ENCODE data around the gene SERPINE2. TPM values are rescaled to one million over a fixed set of nuclear protein-coding genes. Genes with fewer than 3 reads are reported as not detected.
A peak's percentile ranks its signal among the peaks of the same experiment; 100 is the strongest.

The SERPINE2 gene, protein sequence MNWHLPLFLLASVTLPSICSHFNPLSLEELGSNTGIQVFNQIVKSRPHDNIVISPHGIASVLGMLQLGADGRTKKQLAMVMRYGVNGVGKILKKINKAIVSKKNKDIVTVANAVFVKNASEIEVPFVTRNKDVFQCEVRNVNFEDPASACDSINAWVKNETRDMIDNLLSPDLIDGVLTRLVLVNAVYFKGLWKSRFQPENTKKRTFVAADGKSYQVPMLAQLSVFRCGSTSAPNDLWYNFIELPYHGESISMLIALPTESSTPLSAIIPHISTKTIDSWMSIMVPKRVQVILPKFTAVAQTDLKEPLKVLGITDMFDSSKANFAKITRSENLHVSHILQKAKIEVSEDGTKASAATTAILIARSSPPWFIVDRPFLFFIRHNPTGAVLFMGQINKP
- total RNA-seq (2021; ENCODE audit: unreplicated experiment) (93.3 TPM), Bru-seq, nascent RNA (percentile 85 among the genes with signal in this experiment), BruChase-seq, experiment 1, labeled RNA remaining after a 6-hour chase (percentile 78 among the genes with signal in this experiment), BruChase-seq, experiment 2, labeled RNA remaining after a 2-hour chase (percentile 72 among the genes with signal in this experiment)
- 127 and 128 TPM in 2 replicates for polyA plus RNA-seq (2012)
- long read RNA-seq, full-length matches to known transcripts = 200 of 230 reads
- long read RNA-seq, partial matches to known transcripts = 17 of 230 reads
- long read RNA-seq, other reads (novel, unspliced or antisense) = 13 of 230 reads

DNA sequence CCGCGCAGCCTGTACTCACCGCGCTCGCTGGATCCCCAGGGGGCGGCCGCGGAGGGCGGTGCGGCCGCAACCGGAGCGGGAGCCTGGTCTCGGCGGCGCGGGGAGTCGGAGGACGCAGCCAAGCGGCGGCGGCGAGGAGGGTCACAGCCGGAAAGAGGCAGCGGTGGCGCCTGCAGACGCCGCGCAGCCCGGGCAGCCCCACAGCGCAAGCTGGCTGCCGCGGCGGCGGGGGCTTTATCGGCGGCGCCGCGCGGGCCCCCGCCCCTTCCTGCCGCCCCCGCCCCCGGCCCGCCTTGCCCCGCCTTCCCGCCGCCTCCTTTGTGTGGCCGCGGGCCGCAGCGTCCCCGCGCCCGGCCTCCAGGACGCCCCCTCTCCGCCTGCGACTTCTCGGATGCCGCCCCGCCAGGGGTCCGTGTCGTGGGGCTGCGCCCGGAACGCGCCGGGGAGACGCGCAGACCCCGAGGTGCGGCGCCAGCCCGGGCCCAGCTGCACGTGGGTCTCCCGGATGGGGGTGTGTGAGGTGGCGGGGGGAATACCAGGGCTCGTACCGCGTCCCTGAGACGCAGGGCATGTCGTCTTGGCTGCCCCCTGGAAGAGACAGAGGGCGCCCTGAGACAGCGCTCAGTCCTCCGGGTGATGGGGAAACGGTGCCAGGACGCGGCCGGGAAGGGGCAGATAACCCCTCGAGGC is at the start of gene SERPINE2:
Gene SERPINE2, minus strand, starts transcription at position 207 of the 690 bp plus-strand sequence. CDS start 37,386 bp downstream, outside the sequence.
- CTCF ChIA-PET = interaction anchor here (0.7 to 1.4 kb wide), 4 partner anchors 45 to 245 kb away, joined by 5 to 6 read pairs (median 6); no protein-coding TSS in a partner anchor
- RAD21 ChIA-PET (ENCODE audit: low non-redundant PET in 1 of 2, low total read pairs in 2 of 2, uncharacterized antibody in 2 of 2, unreplicated experiment in 2 of 2) = interaction anchor here (1.1 to 1.5 kb wide), 3 partner anchors 106 to 245 kb away, joined by 3 to 9 read pairs (median 4); no protein-coding TSS in a partner anchor
- peak; percentile 52 for DNase-seq (ENCODE audit: low read depth, low spot score)
- TF ChIP-seq ZFX (IDR thresholded peaks at IDR 0.05) = peak; percentile 66
- TF ChIP-seq EZH2 (IDR thresholded peaks at IDR 0.05) = no peak
- no peak for TF ChIP-seq TCF7L2 (IDR thresholded peaks at IDR 0.05; ENCODE audit: borderline replicate concordance, extremely low read depth, insufficient read depth, insufficient read length)
- TF ChIP-seq JUND (IDR thresholded peaks at IDR 0.05) = no peak
- peak; percentile 43 for TF ChIP-seq YY1 (IDR thresholded peaks at IDR 0.05; ENCODE audit: extremely low read depth, insufficient replicate concordance, low read depth, low read length)
- peak; percentile 98 for TF ChIP-seq RAD21 (IDR thresholded peaks at IDR 0.05; ENCODE audit: low read depth)
- TF ChIP-seq, protein P1, sequence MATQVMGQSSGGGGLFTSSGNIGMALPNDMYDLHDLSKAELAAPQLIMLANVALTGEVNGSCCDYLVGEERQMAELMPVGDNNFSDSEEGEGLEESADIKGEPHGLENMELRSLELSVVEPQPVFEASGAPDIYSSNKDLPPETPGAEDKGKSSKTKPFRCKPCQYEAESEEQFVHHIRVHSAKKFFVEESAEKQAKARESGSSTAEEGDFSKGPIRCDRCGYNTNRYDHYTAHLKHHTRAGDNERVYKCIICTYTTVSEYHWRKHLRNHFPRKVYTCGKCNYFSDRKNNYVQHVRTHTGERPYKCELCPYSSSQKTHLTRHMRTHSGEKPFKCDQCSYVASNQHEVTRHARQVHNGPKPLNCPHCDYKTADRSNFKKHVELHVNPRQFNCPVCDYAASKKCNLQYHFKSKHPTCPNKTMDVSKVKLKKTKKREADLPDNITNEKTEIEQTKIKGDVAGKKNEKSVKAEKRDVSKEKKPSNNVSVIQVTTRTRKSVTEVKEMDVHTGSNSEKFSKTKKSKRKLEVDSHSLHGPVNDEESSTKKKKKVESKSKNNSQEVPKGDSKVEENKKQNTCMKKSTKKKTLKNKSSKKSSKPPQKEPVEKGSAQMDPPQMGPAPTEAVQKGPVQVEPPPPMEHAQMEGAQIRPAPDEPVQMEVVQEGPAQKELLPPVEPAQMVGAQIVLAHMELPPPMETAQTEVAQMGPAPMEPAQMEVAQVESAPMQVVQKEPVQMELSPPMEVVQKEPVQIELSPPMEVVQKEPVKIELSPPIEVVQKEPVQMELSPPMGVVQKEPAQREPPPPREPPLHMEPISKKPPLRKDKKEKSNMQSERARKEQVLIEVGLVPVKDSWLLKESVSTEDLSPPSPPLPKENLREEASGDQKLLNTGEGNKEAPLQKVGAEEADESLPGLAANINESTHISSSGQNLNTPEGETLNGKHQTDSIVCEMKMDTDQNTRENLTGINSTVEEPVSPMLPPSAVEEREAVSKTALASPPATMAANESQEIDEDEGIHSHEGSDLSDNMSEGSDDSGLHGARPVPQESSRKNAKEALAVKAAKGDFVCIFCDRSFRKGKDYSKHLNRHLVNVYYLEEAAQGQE (IDR thresholded peaks at IDR 0.05; ENCODE audit: low read depth) = no peak
- peak; percentile 83 for TF ChIP-seq MAX (IDR thresholded peaks at IDR 0.05)
- TF ChIP-seq SP1 (IDR thresholded peaks at IDR 0.05; ENCODE audit: low read depth) = no peak
- no peak for TF ChIP-seq ATF3 (IDR thresholded peaks at IDR 0.05)
- TF ChIP-seq SIN3A (IDR thresholded peaks at IDR 0.05; ENCODE audit: low read depth) = no peak; the same call in 1 of the 2 replicates
- TF ChIP-seq POLR2A (IDR thresholded peaks at IDR 0.05; ENCODE audit: borderline replicate concordance, extremely low read depth, insufficient read depth, insufficient read length) = peak; percentile 89
- peak; percentile 32; the same call in 1 of the 2 replicates for TF ChIP-seq CBX3 (IDR thresholded peaks at IDR 0.05; ENCODE audit: low read depth)
- no peak for TF ChIP-seq CEBPB (IDR thresholded peaks at IDR 0.05; ENCODE audit: low read depth)
- TF ChIP-seq CTCF (IDR thresholded peaks at IDR 0.05 in 2 of 3, conservative IDR thresholded peaks at IDR 0.05 in 1 of 3; ENCODE audit: borderline replicate concordance in 1 of 3, insufficient read depth in 1 of 3, low read depth in 2 of 3, low read length in 2 of 3) = peak; percentile 49 to 90 (median 55)
- no peak for TF ChIP-seq SRF (IDR thresholded peaks at IDR 0.05; ENCODE audit: low read depth)
- TF ChIP-seq EGR1 (IDR thresholded peaks at IDR 0.05; ENCODE audit: low read depth) = peak; percentile 42; the same call in 1 of the 2 replicates
- peak; percentile 92 for TF ChIP-seq POLR2AphosphoS5 (IDR thresholded peaks at IDR 0.05; ENCODE audit: low read depth, low read length)

More for the DNA sequence above, at the start of gene SERPINE2:
- Histone ChIP-seq H3K4me2 (ENCODE audit: low read length) (peak within 1 kb of the TSS; percentile 94), H3K9me3 (ENCODE audit: control insufficient read depth in 1 of 2, insufficient read depth in 1 of 2, low read depth in 1 of 2, low read length in 2 of 2) (no peaks in the 10 kb centered on the region), H3K9me2 (ENCODE audit: insufficient read depth) (no peaks in the 10 kb centered on the region), H2AFZ (ENCODE audit: low read depth, low read length, poor library complexity, severe bottlenecking) (peak within 1 kb of the TSS; percentile 76), H3K27ac (ENCODE audit: low read depth, low read length) (peak within 1 kb of the TSS; percentile 67; the same call in 1 of the 2 replicates), H3K9ac (ENCODE audit: low read length) (peak within 1 kb of the TSS; percentile 61), H3K27me3 (ENCODE audit: insufficient read depth, low read length) (no peaks in the 10 kb centered on the region; the same call in 1 of the 2 replicates), H3K79me2 (ENCODE audit: insufficient read depth, low read length) (peaks cover 21% of the 10 kb centered on the region), H4K20me1 (ENCODE audit: insufficient read depth) (no peaks in the 10 kb centered on the region), H3K4me1 (ENCODE audit: control insufficient read depth in 1 of 2, insufficient read depth in 2 of 2, low read length in 2 of 2) (peaks cover 7 to 18% of the 10 kb centered on the region in 2 experiments; a peak in 3 of 4 replicates), H3K36me3 (ENCODE audit: control insufficient read depth in 1 of 2, insufficient read depth in 2 of 2, low read length in 2 of 2) (no peaks in the 10 kb centered on the region), H3K4me3 (replicated peaks in 1 of 2; ENCODE audit: low read depth in 1 of 2, low read length in 2 of 2) (peak within 1 kb of the TSS; percentile 68 to 72)
- intact Hi-C loops (cut with micrococcal nuclease) = loop anchor here (1.0 to 5.0 kb wide), 3 partner anchors 46 to 245 kb away; no protein-coding TSS in a partner anchor
- peak; percentile 83 for ATAC-seq
- POLR2A ChIA-PET = interaction anchor here (0.7 to 1.4 kb wide), 4 partner anchors 48 to 244 kb away, joined by 3 to 4 read pairs (median 3); no protein-coding TSS in a partner anchor
- BruUV-seq (replicated peaks) = no TSS peak

Data from HCT116 (cell line).